B cell (primary cell): ENCODE results near the gene RPTOR.
"Not testable (repeated sequence)": the region's sequence is repeated elsewhere in the genome, so short reads cannot be mapped to it uniquely, and the experiment has no call there.

Experiments used
- CTCF ChIP-seq: fragments of 200-600 bp; IDR thresholded peaks from one replicate; pipeline ENCODE4 v1.8.0; 2022; ENCODE audit warnings: antibody characterized with exemption, mild to moderate bottlenecking
- EZH2 ChIP-seq: IDR thresholded peaks from 2 replicates; pipeline ENCODE4 v1.6.1; 2012; ENCODE audit warnings: borderline replicate concordance, low read depth, mild to moderate bottlenecking, moderate library complexity, low read length; ENCODE audit not compliant: insufficient read depth, poor library complexity, severe bottlenecking

- TF ChIP-seq CTCF, EZH2: not testable (repeated sequence)
Observed at GRCh38 chr17:80875480-80875995, 330.9 kb downstream of the RPTOR start.
